Esophagus squamous epithelium (tissue), 5 donors: Measurements from ENCODE around the gene NELFCD. TPM values are rescaled to one million over a fixed set of nuclear protein-coding genes. Genes with fewer than 3 reads are reported as not detected.
"Not testable (repeated sequence)": the region's sequence is repeated elsewhere in the genome, so short reads cannot be mapped to it uniquely, and the experiment has no call there.

Experiments used
- DNase-seq: peaks from one replicate; lab custom pipeline; 2025; lab: John Stamatoyannopoulos, UW
- H3K27ac ChIP-seq, 4 donors: fragments of 200-600 bp; sonication (generic); one replicate each; pipeline ENCODE4 v1.5.1; 2016 to 2019; ENCODE audit warnings: mild to moderate bottlenecking in 1 of 4
- H3K27me3 ChIP-seq, 4 donors: fragments of 200-600 bp; sonication (generic); 1 replicate in 3 of 4; 2 replicates in 1 of 4; pipeline versions ENCODE4 v1.5.1 to v1.6.0; 2017 to 2021; ENCODE audit warnings: antibody characterized with exemption in 1 of 4
- H3K36me3 ChIP-seq, 3 donors: fragments of 200-600 bp; sonication (generic); one replicate each; pipeline ENCODE4 v1.5.1; 2016 to 2019
- H3K4me1 ChIP-seq, 3 donors: fragments of 200-600 bp; sonication (generic); one replicate each; pipeline ENCODE4 v1.5.1; 2017 to 2019
- H3K4me3 ChIP-seq, 4 donors: fragments of 200-600 bp; sonication (generic); 1 replicate in 3 of 4; 2 replicates in 1 of 4; pipeline ENCODE4 v1.5.1; 2016 to 2019; ENCODE audit warnings: mild to moderate bottlenecking in 2 of 4, moderate library complexity in 1 of 4
- H3K9me3 ChIP-seq, 3 donors: fragments of 200-600 bp; sonication (generic); one replicate each; pipeline ENCODE4 v1.5.1; 2016 to 2019
- CTCF ChIP-seq, 6 experiments: fragments of 450-650 bp in 4 of 6; fragments of 200-600 bp in 2 of 6; sonication (generic) in 2 of 6; IDR thresholded peaks; one replicate each; pipeline ENCODE4 v1.5.1; 2016 to 2019; ENCODE audit warnings: antibody characterized with exemption in 6 of 6, mild to moderate bottlenecking in 4 of 6, moderate library complexity in 4 of 6
- POLR2A ChIP-seq, 4 donors: fragments of 450-650 bp; IDR thresholded peaks; one replicate each; pipeline ENCODE4 v1.6.1; 2017; ENCODE audit warnings: antibody characterized with exemption in 4 of 4, mild to moderate bottlenecking in 4 of 4, moderate library complexity in 3 of 4
- WGBS, 2 donors: methylation state at CpG; one replicate each; pipeline ENCODE4 v1.1.5; 2018; 5-methylcytosine and 5-hydroxymethylcytosine counted together
- intact Hi-C: fragments of 100-400 bp; cut with DNase I; formaldehyde crosslinking; loops from one replicate; pipeline ENCODE4 v1.15.0; 2022
- total RNA-seq, 4 donors: library from RNA; depleted of rRNA; stranded (reverse); fragments of >200 nt; gene quantifications; one replicate each; pipeline ENCODE4 v1.1.0, GENCODE V29; 2016
- donor health status: DM: yes; HTN: yes; CAD: no.

Gene NELFCD
- total RNA-seq, 4 donors from 2014 or later, result 40.5 to 64.3 (median 49.9) TPM

DNA sequence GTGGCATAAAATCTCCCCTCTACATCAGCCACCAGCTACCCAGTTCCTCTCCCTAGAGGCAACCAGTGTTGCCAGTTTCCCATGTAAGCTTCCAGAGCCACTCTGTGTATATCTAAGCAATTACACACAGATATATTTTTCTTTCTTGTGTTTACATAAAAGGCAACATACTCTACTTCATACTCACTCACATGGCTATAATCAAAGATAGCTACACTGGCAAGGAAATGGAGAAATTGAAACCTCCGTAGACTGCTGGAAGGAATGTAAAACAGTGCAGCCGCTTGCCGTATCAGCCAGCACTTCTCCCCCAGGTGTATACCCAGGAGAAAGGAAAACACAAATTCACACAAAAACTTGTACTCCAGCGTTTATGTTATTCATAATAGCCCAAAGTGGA, 38.5 kb upstream of the NELFCD start:
- TF ChIP-seq POLR2A (IDR thresholded peaks at IDR 0.05) (no peak), CTCF (IDR thresholded peaks at IDR 0.05) (no peak)
- intact Hi-C loops, result no loop called here
- no peaks in the 10 kb centered on the region for H3K27me3 ChIP-seq
- no peak overlapping the region for H3K4me3 ChIP-seq
- H3K9me3 ChIP-seq, result no peaks in the 10 kb centered on the region
- DNase-seq, result no peak
- no peaks in the 10 kb centered on the region for H3K4me1 ChIP-seq
- H3K36me3 ChIP-seq, result no peaks in the 10 kb centered on the region
- H3K27ac ChIP-seq, result no peak overlapping the region
- 59 to 68% methylated on average over 4 of the region's 4 CpGs for WGBS, 2 donors

- Histone ChIP-seq H3K36me3 (no peaks in the 10 kb centered on the region), H3K9me3 (no peaks in the 10 kb centered on the region), H3K27ac (no peak overlapping the region), H3K27me3 (no peaks in the 10 kb centered on the region), H3K4me1 (no peaks in the 10 kb centered on the region), H3K4me3 (no peak overlapping the region)
- DNase-seq, result no peak
- WGBS, 2 donors, result 68 to 73% methylated on average over 2 to 3 of the region's 5 CpGs
- intact Hi-C loops, result no loop called here
- TF ChIP-seq CTCF (IDR thresholded peaks at IDR 0.05), result no peak
- TF ChIP-seq POLR2A (IDR thresholded peaks at IDR 0.05), result no peak
These were observed 36.4 kb upstream of the NELFCD start for GRCh38 chr20:58944610-58945009.

- no peak overlapping the region for H3K4me3 ChIP-seq
- WGBS, 2 donors, result 83 to 87% methylated on average over 10 of the region's 10 CpGs
- H3K36me3 ChIP-seq, result no peaks in the 10 kb centered on the region
- H3K9me3 ChIP-seq, result no peaks in the 10 kb centered on the region
- TF ChIP-seq CTCF (IDR thresholded peaks at IDR 0.05) (no peak), POLR2A (IDR thresholded peaks at IDR 0.05) (no peak)
- no peak for DNase-seq
- no peaks in the 10 kb centered on the region for H3K27me3 ChIP-seq
- H3K27ac ChIP-seq, result no peak overlapping the region
- intact Hi-C loops, result no loop called here
- H3K4me1 ChIP-seq, result no peaks in the 10 kb centered on the region
These were observed 35.0 kb upstream of the NELFCD start for GRCh38 chr20:58945965-58946631.

- intact Hi-C loops, H3K4me3 ChIP-seq: not testable (repeated sequence)
These were observed 33.2 kb upstream of the NELFCD start for GRCh38 chr20:58947797-58948388.

DNA sequence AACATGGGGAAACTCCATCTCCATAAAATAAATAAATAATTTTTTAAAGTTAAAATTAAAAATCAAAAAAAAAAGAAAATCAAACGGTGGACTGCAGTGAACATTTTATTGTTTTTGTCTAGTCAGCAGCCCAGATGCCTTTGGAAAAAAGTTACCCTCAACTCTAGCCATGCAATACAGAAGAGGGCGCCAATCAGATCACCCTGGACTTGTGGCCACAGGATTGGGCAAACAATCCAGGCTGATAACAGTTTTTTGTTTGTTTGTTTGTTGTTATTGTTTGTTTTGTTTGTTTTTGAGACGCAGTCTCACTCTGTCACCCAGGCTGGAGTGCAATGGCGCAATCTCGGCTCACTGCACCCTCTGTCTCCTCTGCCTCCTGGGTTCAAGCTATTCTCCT, 30.5 kb upstream of the NELFCD start:
- TF ChIP-seq POLR2A (IDR thresholded peaks at IDR 0.05) (no peak), CTCF (IDR thresholded peaks at IDR 0.05) (no peak)
- no peak overlapping the region for H3K27ac ChIP-seq
- H3K27me3 ChIP-seq, result no peaks in the 10 kb centered on the region
- H3K9me3 ChIP-seq, result no peaks in the 10 kb centered on the region
- intact Hi-C loops, result no loop called here
- H3K4me1 ChIP-seq, result no peaks in the 10 kb centered on the region
- 72 to 74% methylated on average over 5 of the region's 5 CpGs for WGBS, 2 donors
- H3K36me3 ChIP-seq, result no peaks in the 10 kb centered on the region
- DNase-seq, result no peak
- no peak overlapping the region for H3K4me3 ChIP-seq

More at GRCh38 chr20:58947797-58948388, 33.2 kb upstream of the NELFCD start:
- WGBS, 2 donors, result 74 to 80% methylated on average over 5 to 7 of the region's 7 CpGs
- H3K9me3 ChIP-seq, H3K27ac ChIP-seq, H3K36me3 ChIP-seq, H3K4me1 ChIP-seq, H3K27me3 ChIP-seq, DNase-seq: not testable (repeated sequence)
